ENCODE data around the gene TXLNG.

- TF ChIP-seq CTCF (IDR thresholded peaks at IDR 0.05; ENCODE audit: borderline replicate concordance, extremely low read depth, low read length, poor library complexity, severe bottlenecking), result no peak
- TF ChIP-seq EZH2 (IDR thresholded peaks at IDR 0.05; ENCODE audit: borderline replicate concordance, low read depth, low read length, severe bottlenecking), result no peak
Measured at GRCh38 chrX:16748425-16748824, 37.8 kb upstream of the TXLNG start.

Data from DND-41 (cell line).